H9 (cell line): ENCODE measurements around the gene CTNNBL1. TPM values are rescaled to one million over a fixed set of nuclear protein-coding genes. Genes with fewer than 3 reads are reported as not detected.
A peak's percentile ranks its signal among the peaks of the same experiment; 100 is the strongest.

Experiments used
- DNase-seq: peaks from one replicate; pipeline ENCODE4 v3.0.0-alpha.2; 2017
- H2AFZ ChIP-seq: one replicate; pipeline ENCODE4 v1.6.1; 2013; ENCODE audit warnings: mild to moderate bottlenecking, low read length, control low read depth, moderate library complexity
- H2AK5ac ChIP-seq: 2 replicates; pipeline ENCODE4 v1.6.1; 2013; ENCODE audit warnings: low read length, control low read depth, mixed read lengths; ENCODE audit not compliant: insufficient read length
- H2BK120ac ChIP-seq: one replicate; pipeline ENCODE4 v1.6.1; 2013; ENCODE audit warnings: low read depth, mild to moderate bottlenecking, low read length, control low read depth, inconsistent platforms; ENCODE audit not compliant: poor library complexity, severe bottlenecking
- H2BK12ac ChIP-seq: 2 replicates; pipeline ENCODE4 v1.6.1; 2013; ENCODE audit warnings: low read length, control low read depth, mixed read lengths, low read depth; ENCODE audit not compliant: insufficient read length
- H2BK15ac ChIP-seq: 2 replicates; pipeline ENCODE4 v1.6.1; 2013; ENCODE audit warnings: low read depth, low read length, control low read depth
- H2BK20ac ChIP-seq: one replicate; pipeline ENCODE4 v1.6.1; 2013; ENCODE audit warnings: low read depth, mild to moderate bottlenecking, low read length, control low read depth, inconsistent platforms; ENCODE audit not compliant: poor library complexity, severe bottlenecking
- H2BK5ac ChIP-seq: 2 replicates; pipeline ENCODE4 v1.6.1; 2013; ENCODE audit warnings: low read length, control low read depth, mixed read lengths; ENCODE audit not compliant: insufficient read length
- H3K14ac ChIP-seq: 2 replicates; pipeline ENCODE4 v1.6.1; 2013; ENCODE audit warnings: low read length, control low read depth; ENCODE audit not compliant: insufficient read depth
- H3K18ac ChIP-seq: 2 replicates; pipeline ENCODE4 v1.6.1; 2013; ENCODE audit warnings: low read depth, mild to moderate bottlenecking, mixed read lengths, low read length, control low read depth; ENCODE audit not compliant: insufficient read length
- H3K23ac ChIP-seq: 2 replicates; pipeline ENCODE4 v1.6.1; 2013; ENCODE audit warnings: low read length, control low read depth, mixed read lengths, low read depth; ENCODE audit not compliant: insufficient read length
- H3K23me2 ChIP-seq: 2 replicates; pipeline ENCODE4 v1.6.1; 2013; ENCODE audit warnings: low read depth, mild to moderate bottlenecking, mixed read lengths, low read length, control low read depth; ENCODE audit not compliant: insufficient read length, poor library complexity, severe bottlenecking
- H3K27ac ChIP-seq: 2 replicates; pipeline ENCODE4 v1.5.1; 2013; ENCODE audit warnings: low read length, control low read depth, mixed read lengths, low read depth; ENCODE audit not compliant: insufficient read length
- H3K27me3 ChIP-seq: 2 replicates; pipeline ENCODE4 v1.6.1; 2013; ENCODE audit warnings: low read length, control low read depth, inconsistent platforms; ENCODE audit not compliant: insufficient read depth
- H3K4ac ChIP-seq: 2 replicates; pipeline ENCODE4 v1.6.1; 2013; ENCODE audit warnings: low read depth, mild to moderate bottlenecking, control low read depth, inconsistent platforms, low read length, moderate library complexity
- H3K4me1 ChIP-seq: 2 replicates; pipeline ENCODE4 v1.6.1; 2013; ENCODE audit warnings: low read length, control low read depth, inconsistent platforms; ENCODE audit not compliant: insufficient read depth
- H3K4me2 ChIP-seq: 2 replicates; pipeline ENCODE4 v1.6.1; 2013; ENCODE audit warnings: low read length, control low read depth, mixed read lengths; ENCODE audit not compliant: insufficient read length, insufficient read depth
- H3K56ac ChIP-seq: 2 replicates; pipeline ENCODE4 v1.6.1; 2013; ENCODE audit warnings: low read depth, mild to moderate bottlenecking, mixed read lengths, low read length, control low read depth; ENCODE audit not compliant: insufficient read length
- H3K79me1 ChIP-seq: 2 replicates; pipeline ENCODE4 v1.6.1; 2013; ENCODE audit warnings: low read depth, mild to moderate bottlenecking, moderate library complexity, low read length, control low read depth, inconsistent platforms; ENCODE audit not compliant: insufficient read depth, poor library complexity, severe bottlenecking
- H3K79me2 ChIP-seq: 2 replicates; pipeline ENCODE4 v1.6.1; 2013; ENCODE audit warnings: low read length, control low read depth, inconsistent platforms; ENCODE audit not compliant: insufficient read depth
- H3K9ac ChIP-seq: 2 replicates; pipeline ENCODE4 v1.6.1; 2013; ENCODE audit warnings: low read length, control low read depth, mixed read lengths; ENCODE audit not compliant: insufficient read length; ENCODE audit errors: extremely low read depth
- H3K9me3 ChIP-seq: one replicate; pipeline ENCODE4 v1.6.1; 2013; ENCODE audit warnings: low read depth, low read length, inconsistent platforms; ENCODE audit not compliant: control insufficient read depth
- H3T11ph ChIP-seq: one replicate; pipeline ENCODE4 v1.6.1; 2013; ENCODE audit warnings: mild to moderate bottlenecking, low read length, control low read depth, inconsistent platforms
- H4K20me1 ChIP-seq: one replicate; pipeline ENCODE4 v1.6.1; 2013; ENCODE audit not compliant: control insufficient read depth, insufficient read length, insufficient read depth
- H4K5ac ChIP-seq: 2 replicates; pipeline ENCODE4 v1.6.1; 2013; ENCODE audit warnings: low read depth, mild to moderate bottlenecking, mixed read lengths, low read length, control low read depth; ENCODE audit not compliant: insufficient read length
- H4K8ac ChIP-seq: replicated peaks from 2 replicates; pipeline ENCODE4 v1.6.1; 2013; ENCODE audit warnings: low read length, control low read depth, mixed read lengths, low read depth; ENCODE audit not compliant: insufficient read length
- H4K91ac ChIP-seq: 2 replicates; pipeline ENCODE4 v1.6.1; 2013; ENCODE audit warnings: low read depth, mild to moderate bottlenecking, moderate library complexity, mixed read lengths, low read length, control low read depth; ENCODE audit not compliant: insufficient read length
- H3K27ac Mint-ChIP-seq, 3 experiments: 2 replicates in 2 of 3; 3 replicates in 1 of 3; pipeline ENCODE4 v1.8.0; 2020 to 2021; ENCODE audit warnings: mixed read lengths in 3 of 3, mild to moderate bottlenecking in 1 of 3, moderate library complexity in 1 of 3
- H3K27me3 Mint-ChIP-seq: 2 replicates; pipeline ENCODE4 v1.8.0; 2021; ENCODE audit warnings: low read depth, mild to moderate bottlenecking, moderate library complexity, mixed read lengths
- H3K36me3 Mint-ChIP-seq, 3 experiments: 2 replicates in 2 of 3; 3 replicates in 1 of 3; pipeline ENCODE4 v1.8.0; 2020 to 2021; ENCODE audit warnings: low read depth in 3 of 3, mixed read lengths in 3 of 3; ENCODE audit not compliant: insufficient read depth in 1 of 3
- H3K4me1 Mint-ChIP-seq, 2 experiments: 2 replicates each; pipeline ENCODE4 v1.8.0; 2020; ENCODE audit warnings: mixed read lengths in 2 of 2
- H3K4me3 Mint-ChIP-seq, 2 experiments: 2 replicates in 1 of 2; 3 replicates in 1 of 2; pipeline ENCODE4 v1.8.0; 2020 to 2021; ENCODE audit warnings: mild to moderate bottlenecking in 2 of 2, mixed read lengths in 2 of 2, moderate library complexity in 1 of 2
- H3K9me3 Mint-ChIP-seq, 2 experiments: 2 replicates in 1 of 2; 3 replicates in 1 of 2; pipeline ENCODE4 v1.8.0; 2020; ENCODE audit warnings: mild to moderate bottlenecking in 2 of 2, mixed read lengths in 2 of 2, moderate library complexity in 1 of 2
- WGBS: extraction: QIAGEN DNeasy Blood & Tissue Kit; methylation state at CpG from one replicate; pipeline ENCODE4 v1.1.7; 2013; ENCODE audit warnings: missing lambda C conversion rate, low lambda C conversion rate, mixed read lengths; ENCODE audit not compliant: insufficient read length; ENCODE audit errors: extremely low coverage; 5-methylcytosine and 5-hydroxymethylcytosine counted together
- total RNA-seq: library from RNA; stranded (reverse); gene quantifications from 2 replicates; pipeline ENCODE4 v1.2.1, GENCODE V29; 2021
- TF ChIP-seq, protein P1 (sequence below): fragments of 200-600 bp; sonication (generic); conservative IDR thresholded peaks from 3 replicates; pipeline ENCODE4 v1.8.0; 2021; ENCODE audit warnings: antibody characterized with exemption, mild to moderate bottlenecking

The CTNNBL1 gene
- total RNA-seq, 1 experiment from 2014 or later = 67.2 TPM

DNA sequence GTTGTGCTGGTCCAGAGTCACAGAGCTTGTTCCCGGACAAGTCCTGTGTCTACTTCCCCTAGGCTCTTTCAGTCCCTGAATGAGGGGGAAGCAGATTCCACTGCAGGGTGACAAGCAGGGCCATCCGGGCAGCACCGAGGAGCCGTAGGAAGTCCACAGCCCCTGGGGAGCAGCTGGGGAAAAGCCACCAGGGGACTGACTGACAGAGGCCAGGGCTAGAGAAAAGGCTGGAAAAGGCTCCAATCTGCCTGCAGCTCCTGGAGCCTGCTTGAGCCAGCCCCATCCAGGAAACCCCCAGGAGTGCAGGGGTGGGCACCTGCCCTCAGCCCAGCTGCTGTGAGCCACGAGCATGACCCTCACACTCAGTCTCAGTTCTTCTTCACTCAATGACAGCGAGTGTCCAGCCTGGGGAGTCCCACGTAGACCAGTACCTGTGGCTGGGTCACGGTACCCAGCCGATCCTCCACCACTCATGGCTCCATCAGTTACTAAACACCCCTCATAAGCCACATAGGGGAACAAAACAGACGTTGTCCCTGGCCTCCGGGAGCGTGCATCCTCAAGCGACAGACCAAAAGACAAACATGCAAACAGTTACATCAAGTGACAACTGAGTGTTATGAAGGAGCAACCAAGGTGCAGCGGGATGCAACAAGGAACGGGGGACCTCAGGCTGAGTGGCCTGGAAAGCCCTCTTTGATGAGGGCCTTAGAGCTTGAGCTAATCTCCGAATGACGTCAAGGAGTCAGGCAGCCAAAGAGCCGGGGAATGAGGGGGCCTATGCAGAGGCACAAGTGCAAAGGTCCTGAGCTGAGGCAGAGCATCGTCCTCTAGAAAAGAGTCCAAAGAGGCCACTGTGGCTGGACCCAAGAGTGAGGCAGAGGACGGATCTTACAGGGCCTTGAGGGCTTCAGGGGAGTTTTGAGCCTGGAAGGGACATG lies 184.3 kb downstream of the CTNNBL1 start:
- H2BK5ac ChIP-seq = no peak overlapping the region
- no peak overlapping the region for H4K91ac ChIP-seq
- H3K18ac ChIP-seq = no peak overlapping the region
- no peak overlapping the region for H2AK5ac ChIP-seq
- no peaks in the 10 kb centered on the region for H3K27me3 ChIP-seq
- no peak overlapping the region for H3K56ac ChIP-seq
- no peak overlapping the region for H4K8ac ChIP-seq
- Mint-ChIP-seq H3K9me3 (no peaks in the 10 kb centered on the region), H3K27ac (peak overlapping the region in 2 of 3 experiments; percentile 28 to 61; a peak in 2 of 7 replicates), H3K36me3 (peaks cover 0 to 6% (median 4%) of the 10 kb centered on the region in 3 experiments; a peak in 3 of 7 replicates), H3K27me3 (no peaks in the 10 kb centered on the region), H3K4me1 (peaks cover 2 to 19% of the 10 kb centered on the region in 2 experiments), H3K4me3 (no peak overlapping the region)
- H3K4me1 ChIP-seq = no peaks in the 10 kb centered on the region
- no peak for DNase-seq
- no peak overlapping the region for H3K27ac ChIP-seq
- WGBS = no CpG with 5 or more reads among the region's 20 CpGs
- no peak overlapping the region for H4K5ac ChIP-seq
- H3K9ac ChIP-seq = no peak overlapping the region
- no peaks in the 10 kb centered on the region for H3K23me2 ChIP-seq
- TF ChIP-seq, protein P1, sequence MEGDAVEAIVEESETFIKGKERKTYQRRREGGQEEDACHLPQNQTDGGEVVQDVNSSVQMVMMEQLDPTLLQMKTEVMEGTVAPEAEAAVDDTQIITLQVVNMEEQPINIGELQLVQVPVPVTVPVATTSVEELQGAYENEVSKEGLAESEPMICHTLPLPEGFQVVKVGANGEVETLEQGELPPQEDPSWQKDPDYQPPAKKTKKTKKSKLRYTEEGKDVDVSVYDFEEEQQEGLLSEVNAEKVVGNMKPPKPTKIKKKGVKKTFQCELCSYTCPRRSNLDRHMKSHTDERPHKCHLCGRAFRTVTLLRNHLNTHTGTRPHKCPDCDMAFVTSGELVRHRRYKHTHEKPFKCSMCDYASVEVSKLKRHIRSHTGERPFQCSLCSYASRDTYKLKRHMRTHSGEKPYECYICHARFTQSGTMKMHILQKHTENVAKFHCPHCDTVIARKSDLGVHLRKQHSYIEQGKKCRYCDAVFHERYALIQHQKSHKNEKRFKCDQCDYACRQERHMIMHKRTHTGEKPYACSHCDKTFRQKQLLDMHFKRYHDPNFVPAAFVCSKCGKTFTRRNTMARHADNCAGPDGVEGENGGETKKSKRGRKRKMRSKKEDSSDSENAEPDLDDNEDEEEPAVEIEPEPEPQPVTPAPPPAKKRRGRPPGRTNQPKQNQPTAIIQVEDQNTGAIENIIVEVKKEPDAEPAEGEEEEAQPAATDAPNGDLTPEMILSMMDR = no peak
- H2AFZ ChIP-seq = no peak overlapping the region
- H3K9me3 ChIP-seq = no peaks in the 10 kb centered on the region
- H3K79me1 ChIP-seq = no peaks in the 10 kb centered on the region
- H2BK120ac ChIP-seq = no peak overlapping the region
- no peak overlapping the region for H3K23ac ChIP-seq
- H2BK20ac ChIP-seq = no peak overlapping the region
- H2BK15ac ChIP-seq = no peak overlapping the region
- H4K20me1 ChIP-seq = peaks cover 3% of the 10 kb centered on the region
- H3K4me2 ChIP-seq = no peak overlapping the region
- no peak overlapping the region for H2BK12ac ChIP-seq
- no peaks in the 10 kb centered on the region for H3K79me2 ChIP-seq
- no peak overlapping the region for H3K4ac ChIP-seq
- H3K14ac ChIP-seq = no peak overlapping the region
- no peak overlapping the region for H3T11ph ChIP-seq
